Activated naive CD8-positive, alpha-beta T cell treated with anti-CD3 and anti-CD28 coated beads for 36 hours (primary cell): ENCODE measurements around the gene PDE4DIP. TPM values are rescaled to one million over a fixed set of nuclear protein-coding genes. Genes with fewer than 3 reads are reported as not detected.
"Not testable (repeated sequence)": the region's sequence is repeated elsewhere in the genome, so short reads cannot be mapped to it uniquely, and the experiment has no call there.

Experiments used
- DNase-seq: peaks from one replicate; pipeline ENCODE4 v3.0.0; 2021
- H3K27ac Mint-ChIP-seq: one replicate; pipeline ENCODE4 v1.8.0; 2022; ENCODE audit warnings: mild to moderate bottlenecking, moderate library complexity, mixed read lengths
- H3K27me3 Mint-ChIP-seq: one replicate; pipeline ENCODE4 v1.8.0; 2022; ENCODE audit warnings: mild to moderate bottlenecking, mixed read lengths
- H3K36me3 Mint-ChIP-seq: one replicate; pipeline ENCODE4 v1.8.0; 2021; ENCODE audit warnings: mild to moderate bottlenecking, mixed read lengths
- H3K4me1 Mint-ChIP-seq: one replicate; pipeline ENCODE4 v1.8.0; 2021; ENCODE audit warnings: mixed read lengths
- H3K4me3 Mint-ChIP-seq: one replicate; pipeline ENCODE4 v1.8.0; 2022; ENCODE audit warnings: mild to moderate bottlenecking, moderate library complexity, mixed read lengths
- H3K9me3 Mint-ChIP-seq: one replicate; pipeline ENCODE4 v1.8.0; 2022; ENCODE audit warnings: mixed read lengths
- total RNA-seq, 2 experiments: library from RNA; stranded (reverse); gene quantifications; one replicate each; pipeline ENCODE4 v1.2.3, GENCODE V29; 2021

PDE4DIP gene
- total RNA-seq, 2 experiments from 2014 or later = 18.6 to 19.8 TPM

DNA sequence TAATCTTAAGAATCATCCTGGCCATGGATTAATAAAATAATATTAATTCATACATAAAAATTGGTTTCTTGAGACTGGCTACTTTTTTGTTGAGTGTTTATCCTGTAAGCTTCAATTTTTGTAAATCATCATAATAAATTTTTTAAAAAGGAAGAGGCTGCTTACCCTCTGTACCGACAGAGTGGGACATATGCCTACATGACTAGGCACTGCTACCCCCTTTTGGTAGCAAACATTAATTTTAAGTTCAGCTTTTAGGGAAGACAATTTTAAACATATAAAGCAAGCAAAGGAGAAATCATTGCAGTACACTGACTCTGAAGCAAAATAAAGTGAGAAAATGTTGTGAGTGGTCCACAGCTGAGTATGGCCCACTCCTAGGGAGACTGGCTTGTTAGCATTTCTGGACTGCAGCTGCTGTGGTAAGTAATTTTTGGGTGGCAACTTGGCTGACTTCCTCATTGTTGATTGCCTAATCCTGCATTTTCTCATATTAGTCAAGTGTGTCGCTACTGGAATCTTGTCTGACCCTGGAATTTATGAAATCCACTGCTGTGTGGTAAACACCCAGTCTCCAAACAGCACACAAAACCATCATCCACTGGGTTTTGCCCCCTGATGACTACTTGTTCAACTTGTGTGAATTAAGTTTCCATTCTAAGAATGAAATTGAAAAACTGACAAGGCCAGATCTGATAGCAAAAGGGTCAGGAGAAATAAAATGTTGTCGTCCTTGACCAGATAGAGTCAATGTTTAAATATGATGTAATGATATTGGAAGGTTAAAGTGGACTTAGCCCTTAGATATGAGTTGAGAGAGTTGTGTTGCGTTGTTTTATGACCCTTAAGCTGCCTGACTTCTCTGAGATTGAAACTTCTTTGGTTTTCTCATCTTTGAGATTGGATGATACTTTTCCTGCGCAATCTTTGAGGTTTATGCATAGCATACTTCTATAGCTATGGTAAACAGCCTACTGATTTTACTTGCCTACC is 50.4 kb downstream of the PDE4DIP start:
- DNase-seq, H3K9me3 Mint-ChIP-seq, H3K27ac Mint-ChIP-seq, H3K4me3 Mint-ChIP-seq, H3K36me3 Mint-ChIP-seq, H3K27me3 Mint-ChIP-seq, H3K4me1 Mint-ChIP-seq: not testable (repeated sequence)

DNA sequence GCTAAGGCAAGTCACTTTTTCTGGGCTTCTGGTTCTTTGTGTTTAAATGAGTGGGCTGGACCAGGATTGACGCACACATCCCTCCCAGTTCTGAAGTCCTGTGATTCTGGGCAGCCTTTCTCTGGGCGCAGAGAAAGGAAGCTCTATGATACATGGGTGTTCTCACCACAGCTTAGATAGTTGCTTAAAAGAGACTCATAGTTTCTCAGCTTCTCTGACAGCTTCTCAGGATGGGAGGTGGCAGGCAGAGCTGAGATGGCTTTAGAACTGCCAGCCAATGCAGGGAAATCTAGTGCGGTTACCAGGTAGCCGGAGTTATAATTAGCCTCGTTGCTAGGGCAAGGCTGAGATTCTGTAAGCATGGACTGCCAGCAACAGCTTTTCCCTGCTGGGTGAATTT is 55.8 kb downstream of the PDE4DIP start:
- H3K9me3 Mint-ChIP-seq, H3K4me3 Mint-ChIP-seq, H3K4me1 Mint-ChIP-seq, DNase-seq, H3K27me3 Mint-ChIP-seq, H3K27ac Mint-ChIP-seq, H3K36me3 Mint-ChIP-seq: not testable (repeated sequence)

DNA sequence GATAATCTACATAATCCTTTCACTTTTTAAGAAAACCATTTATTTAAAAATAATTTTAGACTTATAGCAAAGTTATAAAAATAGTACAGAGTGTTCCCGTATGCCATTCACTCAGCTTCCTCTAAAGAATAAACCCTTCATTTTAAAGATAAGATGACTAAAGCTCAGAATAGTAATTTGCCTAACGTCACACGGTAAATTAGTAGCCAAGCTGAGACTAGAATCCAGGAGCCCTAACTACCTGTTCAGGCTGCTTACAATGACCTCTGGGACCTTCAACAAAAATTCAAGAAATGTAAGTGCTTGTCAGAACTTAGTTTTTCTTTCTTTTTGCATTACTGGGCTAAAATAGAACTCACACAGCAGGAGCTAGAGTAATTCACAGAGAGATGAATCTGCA is 56.5 kb downstream of the PDE4DIP start:
- not testable (repeated sequence) for H3K27me3 Mint-ChIP-seq, H3K4me1 Mint-ChIP-seq, H3K36me3 Mint-ChIP-seq, H3K27ac Mint-ChIP-seq, H3K4me3 Mint-ChIP-seq, DNase-seq, H3K9me3 Mint-ChIP-seq

DNA sequence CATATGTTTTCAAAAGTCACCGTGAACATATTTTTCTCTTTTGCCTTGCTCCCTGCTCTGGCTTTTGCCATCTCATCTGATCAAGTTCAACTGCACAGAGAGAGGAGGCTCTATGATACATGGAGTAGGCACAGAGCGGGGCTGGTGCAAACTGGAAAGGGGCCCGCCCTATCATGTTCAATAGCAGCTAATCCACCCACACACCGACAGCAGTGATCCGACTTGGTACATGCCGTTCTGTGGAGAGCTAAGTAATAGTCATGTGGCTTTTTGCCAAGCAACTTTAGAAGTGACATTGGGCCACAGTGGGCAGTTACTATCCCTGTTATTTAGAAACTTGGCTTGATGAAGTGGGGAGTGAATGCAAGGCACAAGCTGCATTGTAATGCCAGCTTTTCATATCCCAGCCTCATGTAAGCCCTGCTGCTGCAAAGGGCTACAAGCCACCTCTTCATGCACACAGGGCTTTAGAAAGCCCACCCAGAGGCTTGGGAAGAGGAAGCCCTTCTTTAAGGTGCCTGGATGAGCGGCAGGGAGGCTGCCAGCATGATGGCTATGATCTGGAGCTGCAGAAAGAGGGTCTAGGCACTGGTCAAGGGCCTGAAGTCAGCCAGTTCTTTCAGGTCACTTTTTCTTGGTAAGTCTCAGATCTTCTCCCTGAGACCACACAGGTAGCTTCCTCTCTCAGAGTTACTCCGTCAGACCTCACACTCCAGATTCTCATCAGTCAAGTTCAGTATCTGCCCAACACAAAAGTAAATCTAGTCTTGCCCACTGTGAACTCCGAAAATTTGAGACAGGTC is 57.1 kb downstream of the PDE4DIP start:
- not testable (repeated sequence) for H3K36me3 Mint-ChIP-seq, H3K9me3 Mint-ChIP-seq, DNase-seq, H3K27me3 Mint-ChIP-seq, H3K4me1 Mint-ChIP-seq, H3K4me3 Mint-ChIP-seq, H3K27ac Mint-ChIP-seq

- H3K4me3 Mint-ChIP-seq, DNase-seq, H3K9me3 Mint-ChIP-seq, H3K36me3 Mint-ChIP-seq, H3K4me1 Mint-ChIP-seq, H3K27me3 Mint-ChIP-seq, H3K27ac Mint-ChIP-seq: not testable (repeated sequence)
These were observed 57.7 kb downstream of the PDE4DIP start for GRCh38 chr1:148901953-148902341.

DNA sequence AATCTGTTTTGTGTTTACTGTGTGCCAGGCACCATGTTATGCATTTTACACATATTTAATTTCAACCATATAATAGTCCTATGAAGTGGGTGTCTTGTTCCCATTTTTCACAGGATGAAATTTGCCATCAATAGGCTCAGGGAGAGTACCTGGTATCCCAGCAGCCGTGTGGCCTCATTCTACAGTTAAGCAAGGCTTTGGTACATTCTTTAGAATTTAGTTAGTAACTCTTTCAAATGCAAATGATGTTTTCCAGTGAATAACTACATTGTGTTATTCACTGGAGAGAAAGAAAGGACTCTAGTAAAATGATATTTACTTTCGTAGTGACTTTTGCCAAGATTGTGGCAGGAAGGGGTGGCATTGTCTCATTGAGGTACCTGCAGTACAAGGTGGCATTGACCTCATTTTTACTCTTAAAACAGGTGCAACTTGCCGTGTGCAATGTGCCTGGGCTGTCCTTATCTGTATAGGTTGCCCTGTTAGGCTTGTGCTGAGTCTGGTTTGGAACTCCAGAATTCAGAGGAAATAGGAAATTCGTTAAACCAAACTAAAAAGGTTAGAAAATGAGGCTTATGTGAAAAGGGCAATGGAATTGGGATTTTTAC is 65.1 kb downstream of the PDE4DIP start:
- H3K4me1 Mint-ChIP-seq, H3K27me3 Mint-ChIP-seq, H3K9me3 Mint-ChIP-seq, DNase-seq, H3K4me3 Mint-ChIP-seq, H3K36me3 Mint-ChIP-seq, H3K27ac Mint-ChIP-seq: not testable (repeated sequence)

DNA sequence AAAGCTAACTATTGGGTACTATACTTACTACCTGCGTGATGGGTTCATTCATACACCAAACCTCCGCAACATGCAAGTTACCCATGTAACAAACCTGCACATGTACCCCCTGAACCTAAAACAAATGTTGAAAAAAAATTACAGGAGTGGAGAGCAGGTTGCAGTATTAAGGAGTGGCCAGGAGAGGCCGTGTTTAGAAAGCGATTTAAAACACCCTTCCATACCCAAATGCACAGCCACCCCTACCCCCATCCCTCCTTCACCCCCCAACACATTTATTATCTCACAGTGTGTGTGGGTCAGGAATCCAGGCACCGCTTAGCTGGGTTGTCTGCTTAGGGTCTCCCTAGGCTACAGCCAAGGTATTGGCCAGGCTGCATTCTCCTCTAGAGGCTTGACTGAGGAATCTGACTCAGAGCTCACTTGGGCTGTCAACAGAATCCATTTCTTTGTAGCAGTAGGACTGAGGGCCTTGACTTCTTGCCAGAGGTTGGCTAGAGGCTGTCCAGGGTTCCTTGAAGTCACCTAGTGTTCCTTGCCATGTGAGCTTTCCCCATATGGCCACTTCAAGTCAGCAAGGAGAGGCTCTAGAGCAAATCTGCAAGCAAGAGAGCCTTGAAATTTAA is 67.2 kb downstream of the PDE4DIP start:
- not testable (repeated sequence) for H3K4me1 Mint-ChIP-seq, H3K36me3 Mint-ChIP-seq, H3K9me3 Mint-ChIP-seq, H3K27me3 Mint-ChIP-seq, H3K27ac Mint-ChIP-seq, H3K4me3 Mint-ChIP-seq, DNase-seq

DNA sequence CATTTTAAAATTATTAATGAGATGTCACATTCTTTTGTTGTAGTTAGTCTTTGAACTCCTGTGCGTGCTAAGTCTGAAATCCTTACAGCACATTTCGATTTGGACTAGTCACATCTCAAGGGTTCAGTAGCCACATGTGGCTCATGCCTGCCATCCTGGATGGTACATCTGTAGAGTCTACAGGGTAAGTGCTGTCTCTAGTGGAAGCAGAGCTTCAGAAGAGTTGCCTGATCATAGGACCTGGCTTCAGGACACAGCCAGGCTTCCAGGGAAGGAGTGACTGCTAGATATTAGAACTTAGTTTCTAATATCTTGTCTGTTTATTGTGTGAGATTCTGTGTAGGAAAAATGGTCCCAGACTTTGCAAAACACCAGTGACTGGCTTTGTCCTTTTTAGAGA is 72.0 kb downstream of the PDE4DIP start:
- not testable (repeated sequence) for H3K4me3 Mint-ChIP-seq, DNase-seq, H3K9me3 Mint-ChIP-seq, H3K4me1 Mint-ChIP-seq, H3K27ac Mint-ChIP-seq, H3K27me3 Mint-ChIP-seq, H3K36me3 Mint-ChIP-seq

DNA sequence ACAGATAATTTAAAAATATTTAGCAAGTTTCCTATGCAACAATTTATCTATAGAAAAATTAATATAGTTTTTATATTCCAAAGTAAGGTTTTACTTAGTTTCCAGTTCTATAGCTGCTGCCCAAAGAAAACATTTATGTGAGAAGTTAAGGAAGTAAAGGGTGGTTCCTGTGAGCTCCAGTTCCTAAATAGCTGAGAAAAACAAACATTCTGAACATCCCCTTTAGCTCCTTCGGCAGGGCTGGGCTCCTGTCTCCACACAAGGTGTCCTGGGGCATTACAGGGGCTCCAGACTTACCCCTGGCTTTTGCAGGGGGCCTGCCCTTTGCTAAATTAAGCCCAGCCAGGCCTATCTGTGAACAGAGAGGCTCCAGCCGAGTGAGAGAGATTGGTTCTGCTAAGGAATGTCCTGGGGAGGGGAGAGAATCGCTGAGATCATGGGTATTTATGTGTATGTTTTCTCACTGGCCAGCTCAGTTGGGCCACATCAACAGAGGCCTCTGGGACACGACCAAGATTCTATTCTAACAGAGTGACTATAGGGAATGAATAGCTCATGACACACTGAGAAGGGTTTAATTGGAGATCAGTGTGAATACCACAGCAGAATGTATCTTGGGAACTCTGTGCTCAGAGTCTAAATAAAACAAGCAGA is 72.6 kb downstream of the PDE4DIP start:
- H3K9me3 Mint-ChIP-seq, H3K27me3 Mint-ChIP-seq, H3K27ac Mint-ChIP-seq, H3K36me3 Mint-ChIP-seq, DNase-seq, H3K4me1 Mint-ChIP-seq, H3K4me3 Mint-ChIP-seq: not testable (repeated sequence)

DNA sequence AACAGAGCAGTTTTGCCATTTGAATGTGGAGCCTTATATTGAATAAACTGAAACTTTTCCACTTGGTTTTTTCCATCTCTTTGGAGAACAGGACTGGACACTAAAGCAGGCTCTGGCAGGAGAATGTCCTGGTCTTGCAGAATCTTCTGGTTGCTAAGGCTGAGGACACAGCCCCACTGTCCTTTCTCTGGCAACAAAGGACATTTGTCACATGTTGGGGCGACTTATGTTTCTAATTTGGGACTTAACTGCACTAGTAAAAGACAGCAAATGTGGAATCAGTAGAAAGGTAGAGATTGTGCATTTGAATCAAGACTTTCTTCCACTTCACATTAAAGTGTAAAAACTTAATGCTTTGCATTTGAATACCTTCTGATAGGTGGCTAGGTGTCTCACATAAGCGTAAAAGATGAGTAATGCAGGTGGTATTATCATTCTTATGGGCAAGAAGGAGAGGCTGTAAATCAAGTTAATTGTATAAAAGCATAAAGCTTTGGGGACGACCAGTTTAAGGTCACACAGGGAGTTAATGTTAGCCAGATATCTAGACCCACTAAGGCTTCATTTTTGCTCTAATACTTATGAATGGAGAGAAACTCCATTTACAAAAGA is 74.7 kb downstream of the PDE4DIP start:
- H3K27ac Mint-ChIP-seq, H3K9me3 Mint-ChIP-seq, H3K27me3 Mint-ChIP-seq, H3K4me1 Mint-ChIP-seq, H3K4me3 Mint-ChIP-seq, H3K36me3 Mint-ChIP-seq, DNase-seq: not testable (repeated sequence)

- not testable (repeated sequence) for H3K4me3 Mint-ChIP-seq, H3K4me1 Mint-ChIP-seq, H3K36me3 Mint-ChIP-seq, H3K27ac Mint-ChIP-seq, H3K27me3 Mint-ChIP-seq, H3K9me3 Mint-ChIP-seq, DNase-seq
These were observed 76.8 kb downstream of the PDE4DIP start for GRCh38 chr1:148921047-148921446.

- not testable (repeated sequence) for DNase-seq, H3K27ac Mint-ChIP-seq, H3K9me3 Mint-ChIP-seq, H3K27me3 Mint-ChIP-seq, H3K4me3 Mint-ChIP-seq, H3K4me1 Mint-ChIP-seq, H3K36me3 Mint-ChIP-seq
These were observed 79.6 kb downstream of the PDE4DIP start for GRCh38 chr1:148923798-148924197.

GRCh38 chr1:148927645-148928044 is 83.4 kb downstream of the PDE4DIP start:
- DNase-seq, H3K27me3 Mint-ChIP-seq, H3K4me1 Mint-ChIP-seq, H3K9me3 Mint-ChIP-seq, H3K4me3 Mint-ChIP-seq, H3K27ac Mint-ChIP-seq, H3K36me3 Mint-ChIP-seq: not testable (repeated sequence)

DNA sequence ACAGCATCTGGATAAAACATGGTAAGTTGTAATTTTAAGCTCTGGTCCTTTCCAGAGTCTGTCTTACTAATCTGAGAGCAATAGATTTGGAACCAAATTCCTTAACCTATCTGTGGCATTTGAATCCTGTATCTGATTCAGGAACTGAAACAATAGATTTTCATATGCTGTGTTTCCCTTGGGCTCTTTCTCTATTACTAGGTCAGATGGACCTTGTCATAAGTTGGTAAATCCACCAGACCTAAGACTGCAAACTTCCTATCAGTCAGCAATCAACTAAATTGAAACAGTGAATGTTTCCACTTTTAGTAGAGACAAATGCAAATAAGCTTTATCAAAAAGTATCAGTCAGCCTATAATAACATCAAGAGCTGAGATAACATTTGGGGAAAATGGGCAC is 85.0 kb downstream of the PDE4DIP start:
- not testable (repeated sequence) for H3K4me1 Mint-ChIP-seq, H3K9me3 Mint-ChIP-seq, H3K4me3 Mint-ChIP-seq, H3K36me3 Mint-ChIP-seq, H3K27me3 Mint-ChIP-seq, H3K27ac Mint-ChIP-seq, DNase-seq
